Stromal cell of bone marrow (primary cell): ENCODE data around the gene MIOX.
A peak's percentile ranks its signal among the peaks of the same experiment; 100 is the strongest.
"Not testable (repeated sequence)": the region's sequence is repeated elsewhere in the genome, so short reads cannot be mapped to it uniquely, and the experiment has no call there.

Experiments
- DNase-seq: peaks from one replicate; pipeline ENCODE4 v3.0.0-alpha.2; 2012; ENCODE audit warnings: low read depth

Gene MIOX

GRCh38 chr22:50529897-50530579, 43.4 kb downstream of the MIOX start, which contains the start of gene TYMP:
TSS of gene TYMP (minus strand) at chr22:50530012. CDS start at chr22:50529709, 303 bp downstream.
- DNase-seq = peak; percentile 62

GRCh38 chr22:50530580-50530876, 43.9 kb downstream of the MIOX start:
- DNase-seq = no peak

- DNase-seq = peak; percentile 77
These were observed 44.4 kb downstream of the MIOX start for GRCh38 chr22:50530877-50531545.

GRCh38 chr22:50531546-50531961, 44.9 kb downstream of the MIOX start:
- no peak for DNase-seq

GRCh38 chr22:50531962-50532674, 45.5 kb downstream of the MIOX start:
- peak; percentile 67 for DNase-seq

- DNase-seq = no peak
These were observed 46.5 kb downstream of the MIOX start for GRCh38 chr22:50532824-50533796.

- not testable (repeated sequence) for DNase-seq
These were observed 47.4 kb downstream of the MIOX start for GRCh38 chr22:50533856-50534711.

- DNase-seq = no peak
These were observed 48.5 kb downstream of the MIOX start for GRCh38 chr22:50535113-50535512.

- no peak for DNase-seq
These were observed 49.6 kb downstream of the MIOX start for GRCh38 chr22:50536226-50536625.

GRCh38 chr22:50537765-50538164, 51.1 kb downstream of the MIOX start:
- no peak for DNase-seq
